Epithelial cell of proximal tubule (primary cell): ENCODE results near the gene CACNG4. TPM values are rescaled to one million over a fixed set of nuclear protein-coding genes. Genes with fewer than 3 reads are reported as not detected.

ENCODE experiments used
- DNase-seq: peaks from one replicate; pipeline ENCODE4 v3.0.0-alpha.2; 2011; ENCODE audit warnings: low read depth
- H3K4me3 ChIP-seq: 2 replicates; pipeline ENCODE4 v1.5.1; 2011; ENCODE audit warnings: low read depth, mild to moderate bottlenecking, low read length
- CTCF ChIP-seq: conservative IDR thresholded peaks from 2 replicates; pipeline ENCODE4 v1.5.1; 2012; ENCODE audit warnings: low read depth, mild to moderate bottlenecking, low read length
- total RNA-seq: library from RNA; depleted of rRNA; stranded (reverse); fragments of >200 nt; gene quantifications from 2 replicates; pipeline ENCODE4 v1.2.3, GENCODE V29; 2015

The CACNG4 gene
- total RNA-seq, 1 donor from 2014 or later, result 0.29 TPM

GRCh38 chr17:67051155-67051538 is 86.6 kb downstream of the CACNG4 start:
- no peak overlapping the region for H3K4me3 ChIP-seq
- DNase-seq, result no peak
- no peak for TF ChIP-seq CTCF

DNA sequence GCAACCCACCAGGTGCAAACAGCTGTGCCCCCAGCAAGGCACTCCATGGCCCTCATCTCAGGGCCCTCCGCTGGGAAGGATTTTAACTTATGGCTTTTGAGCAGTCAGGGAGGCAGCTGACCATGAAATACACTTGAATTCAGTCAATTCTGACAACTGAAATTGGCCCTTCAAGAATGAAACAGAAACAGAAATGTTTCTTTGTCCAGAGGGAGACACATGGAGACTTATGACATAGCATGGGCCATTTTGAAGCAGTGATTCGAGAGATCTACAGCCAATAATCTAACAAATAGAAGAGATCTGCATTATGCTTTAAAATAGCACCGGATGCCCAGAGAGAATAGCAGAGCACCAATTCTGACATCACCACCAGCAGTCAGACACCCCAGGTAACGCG is 87.3 kb downstream of the CACNG4 start:
- H3K4me3 ChIP-seq, result no peak overlapping the region
- TF ChIP-seq CTCF, result no peak
- no peak for DNase-seq

DNA sequence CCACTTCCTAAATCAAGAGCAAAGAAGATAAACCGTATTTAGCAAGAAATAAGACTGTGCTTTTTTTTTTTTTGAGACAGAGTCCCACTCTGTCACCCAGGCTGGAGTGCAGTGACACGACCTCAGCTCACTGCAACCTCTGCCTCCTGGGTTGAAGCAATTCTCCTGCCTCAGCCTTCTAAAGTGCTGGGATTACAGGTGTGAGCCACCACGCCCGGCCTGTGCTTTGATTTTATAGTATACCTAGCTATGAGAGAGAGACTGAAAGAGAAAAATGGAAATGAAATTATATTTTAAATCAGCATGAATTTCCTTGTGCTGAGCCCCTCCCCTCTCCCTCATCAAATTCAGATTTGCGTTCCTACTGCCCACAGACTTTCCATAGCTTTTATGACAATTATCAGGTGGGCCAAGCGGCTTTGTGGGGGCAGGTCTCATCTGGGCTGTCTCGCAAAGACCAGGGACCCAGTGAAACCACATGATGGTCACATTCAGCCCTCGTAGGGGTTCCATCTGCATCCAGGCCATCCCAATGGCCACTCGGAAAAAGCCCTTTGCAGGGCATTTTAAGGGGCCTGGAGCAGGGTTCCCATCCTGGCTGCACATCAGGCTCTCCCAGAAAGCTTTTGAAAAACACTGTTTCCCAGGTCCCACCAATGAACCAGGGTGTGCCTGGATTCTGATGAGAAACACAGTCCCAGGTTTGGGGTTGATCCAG is 88.4 kb downstream of the CACNG4 start:
- DNase-seq, result no peak
- no peak for TF ChIP-seq CTCF
- no peak overlapping the region for H3K4me3 ChIP-seq

DNA sequence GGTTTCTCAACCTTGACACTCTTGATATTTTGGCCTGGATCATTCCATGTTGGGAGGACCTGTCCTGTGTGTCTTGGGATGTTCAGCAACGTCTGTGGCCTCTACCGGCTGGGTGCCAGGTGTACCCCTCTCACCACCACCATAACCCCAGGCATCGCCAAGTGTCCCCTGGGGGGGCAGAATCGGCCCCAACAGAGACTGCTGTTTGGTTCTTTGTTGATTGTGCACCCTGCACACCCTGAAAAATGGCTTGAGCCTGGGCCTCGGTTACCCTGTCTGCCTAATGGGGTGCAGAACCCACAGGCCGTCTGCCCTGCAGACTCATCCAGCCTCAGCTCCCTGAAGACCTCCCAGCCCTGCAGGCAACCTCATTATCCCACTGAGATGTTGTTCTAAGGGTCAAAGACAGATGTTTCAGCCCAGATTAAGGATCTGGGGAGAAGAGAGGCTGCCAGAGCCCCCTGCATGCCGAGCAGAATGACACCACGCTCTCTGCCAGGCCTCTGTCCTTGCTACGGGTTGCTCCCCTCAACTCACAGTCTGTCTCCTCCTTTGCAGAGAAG is 89.0 kb downstream of the CACNG4 start:
- H3K4me3 ChIP-seq, result no peak overlapping the region
- TF ChIP-seq CTCF, result no peak
- DNase-seq, result no peak

DNA sequence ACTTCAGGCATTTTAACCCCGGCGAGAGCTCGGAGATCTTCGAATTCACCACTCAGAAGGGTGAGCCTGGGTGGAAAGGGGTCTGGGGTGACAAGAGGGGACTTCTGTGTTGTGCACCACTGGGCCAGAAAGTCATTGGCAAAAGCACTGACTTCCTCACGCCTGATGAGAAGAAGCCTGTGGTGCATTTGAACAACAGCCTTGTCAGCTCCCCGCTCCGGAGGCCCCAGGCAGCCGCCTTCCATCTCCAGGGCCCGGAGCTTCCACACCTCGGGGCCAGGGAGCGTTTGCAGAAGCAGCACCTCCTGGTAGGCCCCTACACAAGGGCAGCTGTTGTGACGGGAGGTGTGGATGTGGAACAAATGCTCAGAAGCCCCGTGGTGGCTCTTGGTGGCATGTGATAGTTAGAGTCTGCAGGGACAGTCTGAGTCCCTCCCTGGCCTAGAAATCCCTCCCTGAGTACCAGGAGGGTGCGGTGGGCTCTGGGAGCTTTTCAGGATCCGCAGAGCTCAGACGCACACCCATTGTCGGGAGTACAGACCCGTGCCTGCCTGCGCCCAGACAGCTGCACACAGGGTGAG is 89.6 kb downstream of the CACNG4 start:
- no peak overlapping the region for H3K4me3 ChIP-seq
- no peak for TF ChIP-seq CTCF
- DNase-seq, result no peak

GRCh38 chr17:67054608-67055007 is 90.1 kb downstream of the CACNG4 start:
- H3K4me3 ChIP-seq, result no peak overlapping the region
- no peak for DNase-seq
- TF ChIP-seq CTCF, result no peak
